Astrocyte (in vitro differentiated cells and primary cell): Measurements from ENCODE around the gene TRMT112. TPM values are rescaled to one million over a fixed set of nuclear protein-coding genes. Genes with fewer than 3 reads are reported as not detected.

Experiments
- DNase-seq: peaks from one replicate; pipeline ENCODE4 v3.0.0-alpha.2; 2010; ENCODE audit warnings: low read depth
- FAIRE-seq: peaks from 2 replicates; lab custom pipeline; 2011; peaks lifted over from hg19 to GRCh38; lab: Jason Lieb, UNC
- H2AFZ ChIP-seq: 2 replicates; pipeline ENCODE4 v1.6.0; 2012; ENCODE audit warnings: low read depth, low read length, inconsistent platforms
- H3K27ac ChIP-seq: 2 replicates; pipeline ENCODE4 v1.5.1; 2011; ENCODE audit warnings: low read depth, low read length, inconsistent platforms
- H3K27me3 ChIP-seq: 2 replicates; pipeline ENCODE4 v1.6.0; 2011; ENCODE audit warnings: low read length, inconsistent platforms; ENCODE audit not compliant: insufficient read depth
- H3K36me3 ChIP-seq: 2 replicates; pipeline ENCODE4 v1.5.1; 2011; ENCODE audit warnings: low read length, inconsistent platforms; ENCODE audit not compliant: insufficient read depth
- H3K4me1 ChIP-seq: 2 replicates; pipeline ENCODE4 v1.5.1; 2011; ENCODE audit warnings: low read length, inconsistent platforms; ENCODE audit not compliant: insufficient read depth
- H3K4me2 ChIP-seq: 2 replicates; pipeline ENCODE4 v1.6.0; 2012; ENCODE audit warnings: low read length, inconsistent platforms
- H3K4me3 ChIP-seq: 2 replicates; pipeline ENCODE4 v1.5.1; 2011; ENCODE audit warnings: low read depth, mild to moderate bottlenecking, low read length, inconsistent platforms; ENCODE audit not compliant: insufficient read depth
- H3K79me2 ChIP-seq: 2 replicates; pipeline ENCODE4 v1.6.0; 2012; ENCODE audit warnings: mild to moderate bottlenecking, low read length, inconsistent platforms; ENCODE audit not compliant: insufficient read depth
- H3K9ac ChIP-seq: 2 replicates; pipeline ENCODE4 v1.6.0; 2012; ENCODE audit warnings: mild to moderate bottlenecking, low read length, inconsistent platforms
- H3K9me3 ChIP-seq: 2 replicates; pipeline ENCODE4 v1.5.1; 2012; ENCODE audit warnings: low read depth, mild to moderate bottlenecking, low read length, inconsistent platforms; ENCODE audit not compliant: insufficient read depth
- H4K20me1 ChIP-seq: 2 replicates; pipeline ENCODE4 v1.6.0; 2012; ENCODE audit warnings: low read length, inconsistent platforms; ENCODE audit not compliant: insufficient read depth
- H3K27ac Mint-ChIP-seq: one replicate; pipeline ENCODE4 v1.8.0; 2021; ENCODE audit warnings: mild to moderate bottlenecking, mixed read lengths; ENCODE audit not compliant: unreplicated experiment
- H3K27me3 Mint-ChIP-seq: one replicate; pipeline ENCODE4 v1.8.0; 2021; ENCODE audit warnings: low read depth, mixed read lengths; ENCODE audit not compliant: unreplicated experiment
- H3K36me3 Mint-ChIP-seq: one replicate; pipeline ENCODE4 v1.8.0; 2021; ENCODE audit warnings: low read depth, mixed read lengths; ENCODE audit not compliant: unreplicated experiment
- H3K4me1 Mint-ChIP-seq: one replicate; pipeline ENCODE4 v1.8.0; 2021; ENCODE audit warnings: low read depth, mixed read lengths; ENCODE audit not compliant: unreplicated experiment
- H3K4me3 Mint-ChIP-seq: one replicate; pipeline ENCODE4 v1.8.0; 2021; ENCODE audit warnings: mild to moderate bottlenecking, moderate library complexity, mixed read lengths; ENCODE audit not compliant: unreplicated experiment
- H3K9me3 Mint-ChIP-seq: one replicate; pipeline ENCODE4 v1.8.0; 2021; ENCODE audit warnings: mild to moderate bottlenecking, mixed read lengths; ENCODE audit not compliant: unreplicated experiment
- CTCF ChIP-seq: IDR thresholded peaks from 2 replicates; pipeline ENCODE4 v1.5.1; 2011; ENCODE audit warnings: low read depth, mild to moderate bottlenecking, inconsistent platforms, low read length, moderate library complexity; ENCODE audit not compliant: insufficient read depth
- EZH2 ChIP-seq: IDR thresholded peaks from 2 replicates; pipeline ENCODE4 v1.6.1; 2012; ENCODE audit warnings: mild to moderate bottlenecking, low read length, inconsistent platforms; ENCODE audit not compliant: insufficient read depth
- total RNA-seq: library from RNA; stranded (reverse); gene quantifications from 2 replicates; pipeline ENCODE4 v1.2.1, GENCODE V29; 2021

Gene TRMT112
- total RNA-seq, 1 donor from 2014 or later = 146 TPM

GRCh38 chr11:64364435-64364834, 47.1 kb upstream of the TRMT112 start:
- Histone ChIP-seq H3K9me3 (no peaks in the 10 kb centered on the region), H3K4me1 (peaks cover 9% of the 10 kb centered on the region), H3K4me2 (no peak overlapping the region), H3K27ac (no peak overlapping the region), H3K9ac (no peak overlapping the region), H4K20me1 (peaks cover 24% of the 10 kb centered on the region), H2AFZ (no peak overlapping the region), H3K79me2 (peaks cover 15% of the 10 kb centered on the region), H3K4me3 (no peak overlapping the region), H3K36me3 (peaks cover 27% of the 10 kb centered on the region), H3K27me3 (no peaks in the 10 kb centered on the region)
- no peak for DNase-seq
- Mint-ChIP-seq H3K4me1 (no peaks in the 10 kb centered on the region), H3K36me3 (peaks cover 20% of the 10 kb centered on the region), H3K27me3 (no peaks in the 10 kb centered on the region), H3K4me3 (no peak overlapping the region), H3K27ac (no peak overlapping the region), H3K9me3 (no peaks in the 10 kb centered on the region)
- no peak for FAIRE-seq
- TF ChIP-seq CTCF (no peak), EZH2 (no peak)

GRCh38 chr11:64362339-64362738, 45.0 kb upstream of the TRMT112 start:
- TF ChIP-seq CTCF = no peak
- no peak for TF ChIP-seq EZH2
- Mint-ChIP-seq H3K27me3 (no peaks in the 10 kb centered on the region), H3K4me3 (no peak overlapping the region), H3K9me3 (no peaks in the 10 kb centered on the region), H3K4me1 (peaks cover 6% of the 10 kb centered on the region), H3K27ac (no peak overlapping the region), H3K36me3 (peaks cover 20% of the 10 kb centered on the region)
- peaks cover 26% of the 10 kb centered on the region for H3K4me1 ChIP-seq
- no peak overlapping the region for H2AFZ ChIP-seq
- no peak for FAIRE-seq
- DNase-seq = no peak
- H3K27me3 ChIP-seq = no peaks in the 10 kb centered on the region
- peaks cover 23% of the 10 kb centered on the region for H3K79me2 ChIP-seq
- H3K4me2 ChIP-seq = no peak overlapping the region
- no peak overlapping the region for H3K4me3 ChIP-seq
- peaks cover 24% of the 10 kb centered on the region for H4K20me1 ChIP-seq
- no peak overlapping the region for H3K27ac ChIP-seq
- peaks cover 27% of the 10 kb centered on the region for H3K36me3 ChIP-seq
- no peak overlapping the region for H3K9ac ChIP-seq
- H3K9me3 ChIP-seq = no peaks in the 10 kb centered on the region

GRCh38 chr11:64361659-64362058, 44.3 kb upstream of the TRMT112 start:
- Histone ChIP-seq H3K79me2 (peaks cover 23% of the 10 kb centered on the region), H3K4me1 (peaks cover 26% of the 10 kb centered on the region), H3K4me3 (no peak overlapping the region), H3K4me2 (no peak overlapping the region), H3K36me3 (peaks cover 27% of the 10 kb centered on the region), H3K27ac (no peak overlapping the region), H3K9ac (no peak overlapping the region), H2AFZ (no peak overlapping the region), H3K9me3 (no peaks in the 10 kb centered on the region), H4K20me1 (peaks cover 24% of the 10 kb centered on the region), H3K27me3 (no peaks in the 10 kb centered on the region)
- Mint-ChIP-seq H3K36me3 (peaks cover 17% of the 10 kb centered on the region), H3K27ac (no peak overlapping the region), H3K4me3 (no peak overlapping the region), H3K4me1 (peaks cover 8% of the 10 kb centered on the region), H3K9me3 (no peaks in the 10 kb centered on the region), H3K27me3 (no peaks in the 10 kb centered on the region)
- no peak for FAIRE-seq
- TF ChIP-seq CTCF (no peak), EZH2 (no peak)
- DNase-seq = no peak
